ENCODE measurements around the gene TBX20. TPM values are rescaled to one million over a fixed set of nuclear protein-coding genes. Genes with fewer than 3 reads are reported as not detected.

Gene TBX20
- total and polyA plus RNA-seq, 2 experiments from 2014 or later: 0.69 TPM; not detected in 1

DNA sequence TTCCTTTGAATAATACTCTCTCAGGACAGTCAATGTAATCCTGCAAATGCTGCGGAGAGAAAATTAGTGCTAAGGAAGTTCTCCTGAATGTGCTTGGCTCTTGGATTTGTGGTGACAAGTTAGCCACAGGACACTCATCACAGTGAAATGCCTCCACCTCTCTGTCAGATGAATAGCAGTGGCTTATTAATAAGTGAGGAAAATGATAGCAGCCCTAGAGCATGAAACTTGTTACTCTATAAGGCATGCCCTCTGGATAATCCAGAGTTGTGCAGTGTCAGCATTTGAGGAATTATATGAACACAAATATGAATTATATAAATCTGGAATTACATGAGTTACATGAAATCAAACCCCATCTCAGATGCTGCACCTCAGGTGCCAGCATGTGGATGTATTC lies 23.5 kb upstream of the TBX20 start (continued):
- TF ChIP-seq, protein P1, sequence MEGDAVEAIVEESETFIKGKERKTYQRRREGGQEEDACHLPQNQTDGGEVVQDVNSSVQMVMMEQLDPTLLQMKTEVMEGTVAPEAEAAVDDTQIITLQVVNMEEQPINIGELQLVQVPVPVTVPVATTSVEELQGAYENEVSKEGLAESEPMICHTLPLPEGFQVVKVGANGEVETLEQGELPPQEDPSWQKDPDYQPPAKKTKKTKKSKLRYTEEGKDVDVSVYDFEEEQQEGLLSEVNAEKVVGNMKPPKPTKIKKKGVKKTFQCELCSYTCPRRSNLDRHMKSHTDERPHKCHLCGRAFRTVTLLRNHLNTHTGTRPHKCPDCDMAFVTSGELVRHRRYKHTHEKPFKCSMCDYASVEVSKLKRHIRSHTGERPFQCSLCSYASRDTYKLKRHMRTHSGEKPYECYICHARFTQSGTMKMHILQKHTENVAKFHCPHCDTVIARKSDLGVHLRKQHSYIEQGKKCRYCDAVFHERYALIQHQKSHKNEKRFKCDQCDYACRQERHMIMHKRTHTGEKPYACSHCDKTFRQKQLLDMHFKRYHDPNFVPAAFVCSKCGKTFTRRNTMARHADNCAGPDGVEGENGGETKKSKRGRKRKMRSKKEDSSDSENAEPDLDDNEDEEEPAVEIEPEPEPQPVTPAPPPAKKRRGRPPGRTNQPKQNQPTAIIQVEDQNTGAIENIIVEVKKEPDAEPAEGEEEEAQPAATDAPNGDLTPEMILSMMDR (conservative IDR thresholded peaks at IDR 0.05; ENCODE audit: low read depth in 2 of 2): no peak
- TF ChIP-seq ZNF114 (CRISPR knock-in tag; IDR thresholded peaks at IDR 0.05) (no peak), CREB1 (CRISPR knock-in tag; IDR thresholded peaks at IDR 0.05; ENCODE audit: low read depth) (no peak), JUNB (IDR thresholded peaks at IDR 0.05; ENCODE audit: unreplicated experiment) (no peak), EZH2phosphoT487 (IDR thresholded peaks at IDR 0.05; ENCODE audit: unreplicated experiment) (no peak)
- TF ChIP-seq, protein P2, sequence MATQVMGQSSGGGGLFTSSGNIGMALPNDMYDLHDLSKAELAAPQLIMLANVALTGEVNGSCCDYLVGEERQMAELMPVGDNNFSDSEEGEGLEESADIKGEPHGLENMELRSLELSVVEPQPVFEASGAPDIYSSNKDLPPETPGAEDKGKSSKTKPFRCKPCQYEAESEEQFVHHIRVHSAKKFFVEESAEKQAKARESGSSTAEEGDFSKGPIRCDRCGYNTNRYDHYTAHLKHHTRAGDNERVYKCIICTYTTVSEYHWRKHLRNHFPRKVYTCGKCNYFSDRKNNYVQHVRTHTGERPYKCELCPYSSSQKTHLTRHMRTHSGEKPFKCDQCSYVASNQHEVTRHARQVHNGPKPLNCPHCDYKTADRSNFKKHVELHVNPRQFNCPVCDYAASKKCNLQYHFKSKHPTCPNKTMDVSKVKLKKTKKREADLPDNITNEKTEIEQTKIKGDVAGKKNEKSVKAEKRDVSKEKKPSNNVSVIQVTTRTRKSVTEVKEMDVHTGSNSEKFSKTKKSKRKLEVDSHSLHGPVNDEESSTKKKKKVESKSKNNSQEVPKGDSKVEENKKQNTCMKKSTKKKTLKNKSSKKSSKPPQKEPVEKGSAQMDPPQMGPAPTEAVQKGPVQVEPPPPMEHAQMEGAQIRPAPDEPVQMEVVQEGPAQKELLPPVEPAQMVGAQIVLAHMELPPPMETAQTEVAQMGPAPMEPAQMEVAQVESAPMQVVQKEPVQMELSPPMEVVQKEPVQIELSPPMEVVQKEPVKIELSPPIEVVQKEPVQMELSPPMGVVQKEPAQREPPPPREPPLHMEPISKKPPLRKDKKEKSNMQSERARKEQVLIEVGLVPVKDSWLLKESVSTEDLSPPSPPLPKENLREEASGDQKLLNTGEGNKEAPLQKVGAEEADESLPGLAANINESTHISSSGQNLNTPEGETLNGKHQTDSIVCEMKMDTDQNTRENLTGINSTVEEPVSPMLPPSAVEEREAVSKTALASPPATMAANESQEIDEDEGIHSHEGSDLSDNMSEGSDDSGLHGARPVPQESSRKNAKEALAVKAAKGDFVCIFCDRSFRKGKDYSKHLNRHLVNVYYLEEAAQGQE (IDR thresholded peaks at IDR 0.05; ENCODE audit: unreplicated experiment): no peak

DNA sequence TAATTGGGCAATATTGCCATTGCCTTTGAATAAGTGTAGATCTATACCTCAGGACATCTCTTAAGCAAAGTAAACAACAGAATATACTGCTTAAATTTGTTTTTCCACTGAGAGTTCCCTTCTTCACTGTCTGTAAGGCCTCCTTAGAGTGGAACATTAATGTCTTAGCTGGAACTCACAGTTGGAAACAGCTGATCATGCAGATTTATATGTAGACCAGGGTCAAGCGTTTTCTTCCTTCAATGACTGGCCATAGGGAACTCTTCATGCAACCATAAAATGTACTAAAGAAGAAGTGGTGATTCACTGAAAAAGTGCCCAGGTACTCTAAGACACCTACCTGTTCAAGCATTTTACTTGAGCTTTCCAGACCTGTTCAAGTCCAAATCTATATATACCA lies 18.3 kb upstream of the TBX20 start:
- H3K4me2 ChIP-seq: no peak overlapping the region
- no peak overlapping the region for H3K27ac ChIP-seq (ENCODE audit: low read depth)
- no peak for ATAC-seq
- H3K4me1 Mint-ChIP-seq: peaks cover 6% of the 10 kb centered on the region; the same call in 1 of the 3 replicates
- no peaks in the 10 kb centered on the region for H3K4me1 ChIP-seq (ENCODE audit: insufficient read depth)
- no peak overlapping the region for H3K4me3 ChIP-seq
- H3K9me3 Mint-ChIP-seq: no peaks in the 10 kb centered on the region
- no peaks in the 10 kb centered on the region for H4K20me1 ChIP-seq (replicated peaks; ENCODE audit: insufficient read depth)
- H3K36me3 ChIP-seq (ENCODE audit: insufficient read depth): no peaks in the 10 kb centered on the region
- H3K4me3 Mint-ChIP-seq: no peak overlapping the region
- no peak for DNase-seq (ENCODE audit: low spot score)
- no peaks in the 10 kb centered on the region for H3K36me3 Mint-ChIP-seq (ENCODE audit: low read depth)
- no peak overlapping the region for H3K27ac Mint-ChIP-seq
- no peak overlapping the region for H2AFZ ChIP-seq
- H3K27me3 ChIP-seq (ENCODE audit: insufficient read depth): no peaks in the 10 kb centered on the region
- H3K79me2 ChIP-seq (replicated peaks; ENCODE audit: insufficient read depth): no peaks in the 10 kb centered on the region
- no peaks in the 10 kb centered on the region for H3F3A ChIP-seq (replicated peaks; ENCODE audit: low read depth)
- no peaks in the 10 kb centered on the region for H3K27me3 Mint-ChIP-seq (ENCODE audit: insufficient read depth, low read depth, poor library complexity)
- H3K9me2 ChIP-seq (ENCODE audit: insufficient read depth): no peaks in the 10 kb centered on the region
- TF ChIP-seq, protein P3, sequence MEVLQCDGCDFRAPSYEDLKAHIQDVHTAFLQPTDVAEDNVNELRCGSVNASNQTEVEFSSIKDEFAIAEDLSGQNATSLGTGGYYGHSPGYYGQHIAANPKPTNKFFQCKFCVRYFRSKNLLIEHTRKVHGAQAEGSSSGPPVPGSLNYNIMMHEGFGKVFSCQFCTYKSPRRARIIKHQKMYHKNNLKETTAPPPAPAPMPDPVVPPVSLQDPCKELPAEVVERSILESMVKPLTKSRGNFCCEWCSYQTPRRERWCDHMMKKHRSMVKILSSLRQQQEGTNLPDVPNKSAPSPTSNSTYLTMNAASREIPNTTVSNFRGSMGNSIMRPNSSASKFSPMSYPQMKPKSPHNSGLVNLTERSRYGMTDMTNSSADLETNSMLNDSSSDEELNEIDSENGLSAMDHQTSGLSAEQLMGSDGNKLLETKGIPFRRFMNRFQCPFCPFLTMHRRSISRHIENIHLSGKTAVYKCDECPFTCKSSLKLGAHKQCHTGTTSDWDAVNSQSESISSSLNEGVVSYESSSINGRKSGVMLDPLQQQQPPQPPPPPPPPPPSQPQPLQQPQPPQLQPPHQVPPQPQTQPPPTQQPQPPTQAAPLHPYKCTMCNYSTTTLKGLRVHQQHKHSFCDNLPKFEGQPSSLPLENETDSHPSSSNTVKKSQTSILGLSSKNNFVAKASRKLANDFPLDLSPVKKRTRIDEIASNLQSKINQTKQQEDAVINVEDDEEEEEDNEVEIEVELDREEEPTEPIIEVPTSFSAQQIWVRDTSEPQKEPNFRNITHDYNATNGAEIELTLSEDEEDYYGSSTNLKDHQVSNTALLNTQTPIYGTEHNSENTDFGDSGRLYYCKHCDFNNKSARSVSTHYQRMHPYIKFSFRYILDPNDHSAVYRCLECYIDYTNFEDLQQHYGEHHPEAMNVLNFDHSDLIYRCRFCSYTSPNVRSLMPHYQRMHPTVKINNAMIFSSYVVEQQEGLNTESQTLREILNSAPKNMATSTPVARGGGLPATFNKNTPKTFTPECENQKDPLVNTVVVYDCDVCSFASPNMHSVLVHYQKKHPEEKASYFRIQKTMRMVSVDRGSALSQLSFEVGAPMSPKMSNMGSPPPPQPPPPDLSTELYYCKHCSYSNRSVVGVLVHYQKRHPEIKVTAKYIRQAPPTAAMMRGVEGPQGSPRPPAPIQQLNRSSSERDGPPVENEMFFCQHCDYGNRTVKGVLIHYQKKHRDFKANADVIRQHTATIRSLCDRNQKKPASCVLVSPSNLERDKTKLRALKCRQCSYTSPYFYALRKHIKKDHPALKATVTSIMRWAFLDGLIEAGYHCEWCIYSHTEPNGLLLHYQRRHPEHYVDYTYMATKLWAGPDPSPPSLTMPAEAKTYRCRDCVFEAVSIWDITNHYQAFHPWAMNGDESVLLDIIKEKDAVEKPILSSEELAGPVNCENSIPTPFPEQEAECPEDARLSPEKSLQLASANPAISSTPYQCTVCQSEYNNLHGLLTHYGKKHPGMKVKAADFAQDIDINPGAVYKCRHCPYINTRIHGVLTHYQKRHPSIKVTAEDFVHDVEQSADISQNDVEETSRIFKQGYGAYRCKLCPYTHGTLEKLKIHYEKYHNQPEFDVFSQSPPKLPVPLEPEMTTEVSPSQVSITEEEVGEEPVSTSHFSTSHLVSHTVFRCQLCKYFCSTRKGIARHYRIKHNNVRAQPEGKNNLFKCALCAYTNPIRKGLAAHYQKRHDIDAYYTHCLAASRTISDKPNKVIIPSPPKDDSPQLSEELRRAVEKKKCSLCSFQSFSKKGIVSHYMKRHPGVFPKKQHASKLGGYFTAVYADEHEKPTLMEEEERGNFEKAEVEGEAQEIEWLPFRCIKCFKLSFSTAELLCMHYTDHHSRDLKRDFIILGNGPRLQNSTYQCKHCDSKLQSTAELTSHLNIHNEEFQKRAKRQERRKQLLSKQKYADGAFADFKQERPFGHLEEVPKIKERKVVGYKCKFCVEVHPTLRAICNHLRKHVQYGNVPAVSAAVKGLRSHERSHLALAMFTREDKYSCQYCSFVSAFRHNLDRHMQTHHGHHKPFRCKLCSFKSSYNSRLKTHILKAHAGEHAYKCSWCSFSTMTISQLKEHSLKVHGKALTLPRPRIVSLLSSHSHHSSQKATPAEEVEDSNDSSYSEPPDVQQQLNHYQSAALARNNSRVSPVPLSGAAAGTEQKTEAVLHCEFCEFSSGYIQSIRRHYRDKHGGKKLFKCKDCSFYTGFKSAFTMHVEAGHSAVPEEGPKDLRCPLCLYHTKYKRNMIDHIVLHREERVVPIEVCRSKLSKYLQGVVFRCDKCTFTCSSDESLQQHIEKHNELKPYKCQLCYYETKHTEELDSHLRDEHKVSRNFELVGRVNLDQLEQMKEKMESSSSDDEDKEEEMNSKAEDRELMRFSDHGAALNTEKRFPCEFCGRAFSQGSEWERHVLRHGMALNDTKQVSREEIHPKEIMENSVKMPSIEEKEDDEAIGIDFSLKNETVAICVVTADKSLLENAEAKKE (CRISPR knock-in tag; IDR thresholded peaks at IDR 0.05): no peak
- TF ChIP-seq STAT1 (IDR thresholded peaks at IDR 0.05; ENCODE audit: unreplicated experiment) (no peak), ZNF331 (CRISPR knock-in tag; IDR thresholded peaks at IDR 0.05; ENCODE audit: low read depth) (no peak), JUNB (IDR thresholded peaks at IDR 0.05; ENCODE audit: unreplicated experiment) (no peak), CREB1 (CRISPR knock-in tag; IDR thresholded peaks at IDR 0.05; ENCODE audit: low read depth) (no peak)
- TF ChIP-seq, protein P1 (conservative IDR thresholded peaks at IDR 0.05; ENCODE audit: low read depth in 2 of 2): no peak
- TF ChIP-seq, protein P4, sequence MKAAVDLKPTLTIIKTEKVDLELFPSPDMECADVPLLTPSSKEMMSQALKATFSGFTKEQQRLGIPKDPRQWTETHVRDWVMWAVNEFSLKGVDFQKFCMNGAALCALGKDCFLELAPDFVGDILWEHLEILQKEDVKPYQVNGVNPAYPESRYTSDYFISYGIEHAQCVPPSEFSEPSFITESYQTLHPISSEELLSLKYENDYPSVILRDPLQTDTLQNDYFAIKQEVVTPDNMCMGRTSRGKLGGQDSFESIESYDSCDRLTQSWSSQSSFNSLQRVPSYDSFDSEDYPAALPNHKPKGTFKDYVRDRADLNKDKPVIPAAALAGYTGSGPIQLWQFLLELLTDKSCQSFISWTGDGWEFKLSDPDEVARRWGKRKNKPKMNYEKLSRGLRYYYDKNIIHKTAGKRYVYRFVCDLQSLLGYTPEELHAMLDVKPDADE (IDR thresholded peaks at IDR 0.05): no peak

Measured in GM23338 (cell line).